CD4-positive, alpha-beta T cell treated with Interleukin-15 for 1 hour (primary cell): ENCODE measurements around the gene HNF4A.
A peak's percentile ranks its signal among the peaks of the same experiment; 100 is the strongest.
"Not testable (repeated sequence)": the region's sequence is repeated elsewhere in the genome, so short reads cannot be mapped to it uniquely, and the experiment has no call there.

Experiments
- DNase-seq: peaks from one replicate; pipeline ENCODE4 v3.0.0-alpha.2; 2020

The HNF4A gene

DNA sequence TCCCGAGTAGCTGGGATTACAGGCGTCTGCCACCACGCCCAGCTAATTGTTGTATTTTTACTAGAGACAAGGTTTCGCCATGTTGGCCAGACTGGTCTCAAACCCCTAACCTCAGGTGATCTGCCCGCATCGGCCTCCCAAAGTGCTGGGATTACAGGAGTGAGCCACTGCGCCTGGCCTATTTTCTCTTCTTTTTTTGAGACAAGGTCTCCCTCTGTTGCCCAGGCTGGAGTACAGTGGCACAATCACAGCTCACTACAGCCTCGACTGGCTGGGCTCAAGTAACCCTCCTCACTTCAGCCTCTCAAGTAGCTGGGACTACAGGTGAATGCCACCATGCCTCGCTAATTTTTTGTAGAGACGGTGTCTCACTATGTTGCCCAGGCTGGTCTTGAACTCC, 9.6 kb upstream of the HNF4A start:
- DNase-seq = not testable (repeated sequence)

DNA sequence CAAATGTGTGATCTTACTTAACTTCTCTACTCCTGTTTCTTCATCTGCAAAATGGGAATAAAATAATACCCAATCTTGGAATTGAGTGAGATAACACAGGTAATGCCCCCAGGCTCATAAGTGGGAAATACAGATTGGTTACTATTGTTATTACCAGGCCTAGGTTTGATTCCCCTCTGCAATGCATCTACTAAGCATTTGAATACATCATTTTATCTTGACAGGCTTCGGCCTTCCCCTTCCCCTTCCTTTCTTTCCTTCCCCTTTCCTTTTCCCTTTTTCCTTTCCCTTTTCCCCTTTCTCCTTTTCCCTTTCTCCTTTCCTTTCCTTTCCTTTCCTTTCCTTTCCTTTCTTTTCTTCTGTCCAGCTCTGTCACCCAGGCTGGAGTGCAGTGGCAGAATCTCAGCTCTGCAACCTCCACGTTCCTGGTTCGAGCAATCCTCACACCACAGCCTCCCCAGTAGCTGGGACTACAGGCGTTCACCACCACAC, 7.3 kb upstream of the HNF4A start:
- DNase-seq = no peak

- no peak for DNase-seq
These were observed 6.2 kb upstream of the HNF4A start for GRCh38 chr20:44349349-44349748.

GRCh38 chr20:44350567-44350966, 4.9 kb upstream of the HNF4A start:
- DNase-seq = no peak

DNA sequence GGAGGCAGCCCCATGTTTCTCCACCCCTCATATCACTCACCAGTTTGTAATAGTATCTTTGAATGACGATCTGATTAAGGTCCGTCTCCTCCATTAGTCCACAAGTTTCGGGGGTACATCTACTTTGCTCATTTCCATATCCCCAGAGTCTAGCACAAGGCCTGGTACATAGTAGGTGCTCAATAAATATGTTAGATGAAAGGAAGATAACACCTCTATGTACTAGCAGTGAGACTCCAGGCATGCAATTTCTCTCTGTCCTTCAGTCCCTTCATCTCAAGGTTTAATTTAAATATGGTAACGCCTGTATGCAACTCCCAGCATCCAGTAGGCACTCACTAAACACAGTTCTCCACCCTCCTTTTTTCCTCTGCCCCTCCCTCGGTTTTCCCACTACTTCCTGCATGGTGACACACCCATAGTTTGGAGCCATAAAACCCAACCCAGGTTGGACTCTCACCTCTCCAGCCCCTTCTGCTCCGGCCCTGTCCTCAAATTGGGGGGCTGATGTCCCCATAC, 461 bp upstream of the HNF4A start:
- DNase-seq = no peak

DNA sequence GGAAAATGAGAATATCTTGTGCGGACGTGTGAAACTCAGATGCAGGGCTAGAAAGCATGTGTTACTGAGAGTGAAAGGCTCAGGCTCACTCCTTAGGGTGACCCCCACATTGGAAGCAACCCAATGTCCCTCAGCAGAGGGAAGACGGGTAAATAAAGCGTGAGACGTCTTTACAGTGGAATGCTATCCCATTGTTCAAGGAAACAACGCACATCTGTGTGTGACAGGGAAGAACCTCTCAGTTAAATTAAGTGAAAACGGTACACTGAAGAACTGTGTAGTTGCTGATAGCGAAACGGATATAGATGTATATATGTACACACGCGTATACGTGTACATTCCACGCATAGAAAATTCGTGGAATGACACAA, 839 bp downstream of the HNF4A start:
- DNase-seq = no peak

- DNase-seq = no peak
These were observed 1.5 kb downstream of the HNF4A start for GRCh38 chr20:44357020-44357419.

- no peak for DNase-seq
These were observed 2.1 kb downstream of the HNF4A start for GRCh38 chr20:44357555-44358125.

DNA sequence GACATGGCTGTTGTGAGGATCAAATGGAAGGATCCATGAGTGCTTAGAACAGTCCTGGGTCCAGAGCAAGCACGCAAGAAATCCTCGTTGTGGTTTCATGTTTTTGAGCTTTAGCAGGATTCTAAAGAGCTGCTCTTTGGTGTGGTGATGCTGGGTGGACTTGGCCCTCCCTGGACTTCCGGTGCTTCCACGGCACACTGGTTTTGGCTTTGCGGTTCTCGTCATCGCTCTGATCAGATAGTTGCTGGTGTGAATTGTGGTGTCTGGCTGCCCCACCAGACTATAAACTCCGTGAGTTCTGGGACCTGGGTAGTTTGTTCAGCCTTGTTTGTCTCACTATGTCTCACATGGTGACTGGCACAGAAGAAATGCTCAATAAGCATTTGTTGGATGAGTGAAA, 3.3 kb downstream of the HNF4A start:
- no peak for DNase-seq

DNA sequence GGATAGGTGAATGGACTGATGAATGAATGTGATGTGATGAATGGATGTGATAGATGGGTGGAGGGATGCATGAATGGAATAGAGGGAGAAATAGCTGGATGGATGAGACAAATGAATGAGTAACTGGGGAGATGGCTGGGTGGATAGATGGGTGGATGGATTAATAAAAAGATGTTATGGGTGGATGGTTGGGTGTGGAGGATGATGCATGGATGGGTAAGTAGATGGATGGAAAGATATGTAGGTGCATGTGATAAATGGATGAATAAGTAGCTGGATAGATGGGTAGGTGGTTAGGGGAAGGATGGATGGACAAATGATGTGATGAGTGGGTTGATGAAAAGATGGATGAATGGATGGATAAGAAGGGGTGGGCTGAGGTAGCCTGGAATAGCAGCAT, 4.7 kb downstream of the HNF4A start:
- DNase-seq = no peak

GRCh38 chr20:44361021-44361420, 5.5 kb downstream of the HNF4A start:
- DNase-seq = no peak

GRCh38 chr20:44362466-44362940, 7.0 kb downstream of the HNF4A start:
- no peak for DNase-seq

DNA sequence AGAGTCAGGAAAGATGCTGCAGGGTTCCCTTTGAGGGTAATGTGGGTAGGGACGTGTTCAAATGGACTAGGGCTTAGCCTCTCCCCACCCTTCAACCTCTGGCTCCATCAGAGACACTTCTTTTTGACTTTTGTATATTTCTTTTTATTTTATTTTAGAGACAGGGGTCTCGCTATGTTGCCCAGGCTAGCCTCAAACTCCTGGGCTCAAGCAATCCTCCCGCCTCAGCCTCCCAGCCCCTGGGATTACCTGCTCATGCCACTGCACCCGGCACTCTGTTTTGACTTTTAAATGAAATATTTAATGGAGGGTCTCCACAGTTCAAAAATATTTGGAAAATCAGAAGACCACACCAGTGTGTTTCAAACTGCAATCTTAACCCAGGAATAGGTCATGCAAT, 8.6 kb downstream of the HNF4A start:
- DNase-seq = no peak

GRCh38 chr20:44364780-44365179, 9.3 kb downstream of the HNF4A start:
- DNase-seq = no peak

DNA sequence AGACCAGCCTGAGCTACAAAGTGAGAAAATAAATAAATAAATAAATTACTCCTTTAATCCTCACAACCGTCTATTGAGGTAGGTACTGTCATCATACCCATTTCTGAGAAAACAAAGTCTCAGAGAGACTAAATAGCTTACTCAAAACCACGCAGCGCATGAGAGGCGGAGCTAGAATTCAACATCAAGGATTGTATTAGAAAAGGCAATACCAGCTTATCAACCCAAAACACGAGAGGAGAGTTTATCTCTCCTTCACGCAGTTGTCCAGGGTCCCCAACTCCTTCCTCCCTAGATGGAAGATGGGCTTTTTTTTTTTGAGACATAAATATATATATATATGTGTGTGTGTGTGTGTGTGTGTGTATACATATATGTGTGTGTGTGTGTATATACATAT, 12.2 kb downstream of the HNF4A start:
- no peak for DNase-seq

DNA sequence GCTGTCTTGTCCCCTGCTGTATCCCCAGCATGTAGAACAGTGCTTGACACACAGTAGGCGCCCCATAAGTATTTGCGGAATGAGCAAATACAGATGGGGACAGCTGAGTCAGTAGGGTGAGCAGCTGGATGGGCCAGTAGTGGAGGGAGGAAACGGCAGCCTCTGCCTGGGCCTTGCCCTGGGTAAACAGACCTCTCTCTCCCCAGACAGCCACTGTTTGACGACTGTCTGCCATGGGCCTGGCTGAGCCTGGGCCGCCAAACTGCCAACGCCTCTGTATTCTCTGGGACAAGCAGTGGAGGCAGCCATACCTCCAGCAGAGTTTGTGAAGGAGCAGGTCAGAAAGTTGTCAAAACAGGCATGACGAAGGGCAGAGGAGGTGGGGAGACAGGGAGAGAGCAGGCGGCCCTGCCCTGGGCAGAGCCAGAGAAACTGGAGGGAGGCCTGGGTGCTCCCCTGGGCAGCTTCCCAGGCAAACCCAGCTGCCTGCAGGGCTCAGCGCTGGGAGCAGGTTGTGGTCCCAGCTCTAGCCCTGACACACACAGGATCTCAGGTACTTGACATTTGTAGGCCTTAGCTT, 15.2 kb downstream of the HNF4A start:
- DNase-seq = no peak

DNA sequence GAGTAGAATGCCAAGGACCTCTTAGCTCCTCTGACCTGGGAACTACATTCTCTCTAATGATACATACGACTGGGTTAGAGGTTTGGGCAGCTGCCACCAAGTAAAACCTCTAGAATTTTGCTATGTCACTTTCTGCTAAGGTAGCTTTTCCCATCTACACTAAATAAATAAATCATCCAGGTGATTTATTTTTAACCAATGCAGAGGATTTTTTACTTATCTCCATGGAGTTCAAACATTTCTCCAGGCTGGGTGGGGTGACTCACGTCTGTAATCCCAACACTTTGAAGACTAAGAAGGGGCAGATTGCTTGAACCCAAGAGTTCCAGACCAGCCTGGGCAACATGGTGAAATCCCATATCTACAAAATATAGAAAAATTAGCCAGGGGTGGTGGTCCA, 27.1 kb downstream of the HNF4A start:
- no peak for DNase-seq

- DNase-seq = peak; percentile 73
These were observed 29.0 kb downstream of the HNF4A start for GRCh38 chr20:44384423-44385027.

- peak; percentile 63 for DNase-seq
These were observed 33.0 kb downstream of the HNF4A start for GRCh38 chr20:44388466-44389023.

DNA sequence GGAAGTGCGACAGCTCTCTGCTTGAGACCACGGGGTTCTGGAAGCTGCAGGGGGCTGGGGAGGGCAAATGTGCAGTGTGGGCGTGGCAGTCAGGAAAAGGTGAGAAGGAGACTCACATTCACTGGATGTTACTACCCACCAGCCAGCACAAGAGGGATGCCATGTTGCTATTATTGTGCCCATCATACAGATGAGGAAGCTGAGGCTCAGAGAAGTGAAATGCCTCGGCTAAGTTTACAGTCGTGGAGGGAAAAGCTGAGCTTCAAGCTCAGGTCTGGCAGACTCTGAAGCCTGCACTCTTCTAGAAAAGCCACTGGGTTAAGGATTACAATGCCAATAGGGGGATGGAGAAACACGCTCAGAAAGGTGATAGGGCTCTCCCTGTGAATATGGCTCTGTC, 34.4 kb downstream of the HNF4A start:
- DNase-seq = no peak

DNA sequence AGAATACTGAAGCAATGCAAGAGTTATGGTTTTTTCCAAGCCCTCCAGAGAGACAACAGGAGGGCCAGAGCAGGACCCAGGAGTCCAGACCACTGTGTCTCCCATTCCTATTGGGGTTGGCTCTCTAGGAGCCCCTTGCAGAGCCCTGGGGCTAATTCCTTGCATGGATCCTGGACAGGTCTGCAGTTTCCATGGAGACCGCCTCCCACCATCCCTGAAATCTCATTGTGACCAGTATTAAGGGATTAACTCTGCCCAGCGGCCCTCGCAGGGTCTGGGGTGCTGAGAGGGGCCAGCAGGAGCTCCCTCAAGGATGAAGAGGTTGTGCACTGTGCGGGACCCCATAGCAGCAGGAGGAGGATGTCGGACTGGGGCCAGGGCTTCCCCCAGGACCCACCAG, 34.8 kb downstream of the HNF4A start:
- no peak for DNase-seq

DNA sequence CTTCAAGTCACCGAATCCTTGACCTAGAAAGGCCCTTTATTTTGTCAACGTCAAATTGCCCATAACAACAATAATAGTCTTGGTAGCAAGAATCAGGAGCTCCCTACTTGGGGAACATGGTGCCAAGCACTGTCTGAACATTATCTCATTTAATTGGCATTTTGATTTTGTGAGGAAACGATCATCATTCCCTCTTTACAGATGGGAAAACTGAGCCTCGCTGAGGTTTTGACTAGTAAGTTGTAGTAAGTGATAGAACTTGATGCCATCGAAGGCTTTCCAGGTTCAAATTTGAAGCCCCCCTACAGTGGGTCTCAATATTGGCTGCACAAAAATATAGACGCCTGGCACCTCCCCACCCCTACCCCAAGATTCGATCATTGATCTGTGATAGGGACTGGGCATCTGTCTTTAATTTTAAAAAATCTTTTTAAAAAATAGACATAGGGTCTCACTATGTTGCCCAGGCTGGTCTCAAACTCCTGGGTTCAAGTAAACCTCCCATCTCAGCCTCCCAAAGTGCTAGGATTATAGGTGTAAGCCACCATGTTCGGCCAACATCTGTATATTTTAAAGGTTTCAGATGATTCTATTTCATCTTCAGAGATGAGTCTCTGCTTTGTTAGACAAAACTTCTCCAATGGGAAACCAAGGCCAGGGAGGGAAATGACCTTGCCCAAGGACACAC, 36.7 kb downstream of the HNF4A start:
- no peak for DNase-seq

DNA sequence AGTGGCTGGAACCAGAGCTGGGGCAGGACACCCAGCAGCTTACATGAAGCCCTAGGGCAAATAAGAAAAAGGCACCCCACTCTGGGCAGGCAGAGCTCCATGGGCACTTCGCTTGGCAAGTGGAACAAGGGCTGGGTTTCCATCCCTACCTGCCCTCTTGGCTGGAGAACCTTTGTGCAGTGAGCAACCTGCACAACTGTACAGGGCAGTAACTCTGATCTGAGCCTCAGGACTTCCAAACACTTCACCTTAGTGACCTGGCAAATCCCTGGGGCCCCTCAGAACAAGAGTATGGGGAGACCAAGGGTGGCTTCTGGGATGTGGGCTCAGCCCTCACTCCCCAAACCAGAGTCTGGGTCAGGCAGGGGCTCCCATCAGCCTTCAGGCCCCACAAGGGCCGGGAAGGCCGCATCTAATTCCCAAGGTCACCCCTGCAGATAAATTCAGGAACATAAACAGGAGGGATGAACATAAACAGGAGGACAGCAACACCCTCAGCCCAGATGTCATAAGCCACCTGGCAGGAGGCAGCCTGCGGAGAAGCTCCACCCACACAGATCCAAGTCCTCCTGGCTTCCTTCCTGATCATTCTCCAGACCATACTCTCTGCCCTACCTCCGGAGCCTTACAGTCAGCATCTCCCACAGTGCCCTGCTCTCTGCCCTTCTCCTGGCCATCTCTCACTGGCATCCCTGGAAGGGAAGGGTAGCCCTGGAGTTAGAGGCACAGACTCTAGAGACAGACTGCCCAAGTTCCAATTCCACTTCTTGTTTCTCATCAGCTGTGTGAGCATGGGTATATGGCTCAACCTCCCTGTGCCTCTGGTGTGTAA, 37.5 kb downstream of the HNF4A start:
- no peak for DNase-seq
